ENCODE data around the gene ITSN2.

Gene ITSN2

DNA sequence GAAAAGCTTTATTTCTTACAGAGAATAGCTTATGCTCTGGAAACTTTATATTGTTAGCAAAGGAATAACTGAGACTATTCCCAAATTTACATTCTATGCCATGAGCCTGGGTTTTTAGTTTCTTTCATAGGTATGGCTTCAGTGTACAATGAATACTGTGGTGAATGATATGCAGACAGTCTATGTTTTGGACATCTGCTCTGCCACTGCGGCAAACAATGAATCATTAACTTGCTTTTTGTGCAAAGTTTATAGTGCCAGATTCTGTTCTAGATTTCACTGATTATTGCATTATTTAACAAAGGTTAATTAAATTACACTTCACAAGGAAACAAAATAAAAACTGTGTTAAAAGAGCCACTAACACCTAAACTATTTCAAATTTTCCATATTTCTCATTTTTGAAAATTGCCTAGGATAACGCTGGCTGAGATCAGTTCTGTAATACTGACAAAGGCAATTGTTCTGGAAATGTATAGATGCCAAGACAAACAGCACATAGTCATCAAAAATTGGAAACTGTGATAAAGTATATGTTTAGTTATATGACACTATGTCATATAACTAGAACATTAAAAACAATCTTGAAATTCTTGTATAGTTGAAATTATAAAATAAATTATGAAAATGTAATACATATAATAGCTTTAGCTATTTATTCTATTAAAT, 74.7 kb downstream of the ITSN2 start:
- TF ChIP-seq TAF1 (IDR thresholded peaks at IDR 0.05; ENCODE audit: low read depth, low read length), result no peak
- no peak for TF ChIP-seq PAX5 (IDR thresholded peaks at IDR 0.05; ENCODE audit: insufficient read depth, low read length, severe bottlenecking)
- no peak for TF ChIP-seq POLR2A (IDR thresholded peaks at IDR 0.05; ENCODE audit: low read depth, low read length)
- TF ChIP-seq SPI1 (IDR thresholded peaks at IDR 0.05; ENCODE audit: low read depth, low read length), result no peak
- no peak for TF ChIP-seq POLR2AphosphoS5 (IDR thresholded peaks at IDR 0.05; ENCODE audit: low read depth, low read length)
- TF ChIP-seq POU2F2 (IDR thresholded peaks at IDR 0.05; ENCODE audit: low read depth, low read length), result no peak
- FAIRE-seq (no peak), DNase-seq (ENCODE audit: insufficient read length, low spot score) (no peak)

DNA sequence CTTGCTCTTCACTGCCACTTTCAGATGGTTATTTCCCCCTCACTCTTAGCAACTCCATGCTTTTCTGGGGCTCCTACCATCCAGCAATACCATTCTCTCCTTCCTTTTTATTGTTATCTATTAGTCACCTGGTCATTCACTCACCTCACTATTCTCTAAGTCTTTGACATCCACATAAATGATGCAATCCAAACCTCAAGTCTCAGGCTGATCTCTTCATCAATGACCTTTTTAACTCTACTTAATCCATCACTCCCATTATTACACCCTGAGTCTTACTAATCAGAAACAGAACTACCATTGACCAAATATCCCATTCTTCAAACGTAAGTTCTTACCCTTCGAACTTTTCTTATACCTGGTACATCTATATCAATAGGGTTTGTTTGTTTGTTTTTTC, 79.7 kb downstream of the ITSN2 start:
- FAIRE-seq (no peak), DNase-seq (ENCODE audit: insufficient read length, low spot score) (no peak)
- TF ChIP-seq SPI1 (IDR thresholded peaks at IDR 0.05; ENCODE audit: low read depth, low read length) (no peak), PAX5 (IDR thresholded peaks at IDR 0.05; ENCODE audit: insufficient read depth, low read length, severe bottlenecking) (no peak), POLR2AphosphoS5 (IDR thresholded peaks at IDR 0.05; ENCODE audit: low read depth, low read length) (no peak), POU2F2 (IDR thresholded peaks at IDR 0.05; ENCODE audit: low read depth, low read length) (no peak), POLR2A (IDR thresholded peaks at IDR 0.05; ENCODE audit: low read depth, low read length) (no peak), TAF1 (IDR thresholded peaks at IDR 0.05; ENCODE audit: low read depth, low read length) (no peak)

DNA sequence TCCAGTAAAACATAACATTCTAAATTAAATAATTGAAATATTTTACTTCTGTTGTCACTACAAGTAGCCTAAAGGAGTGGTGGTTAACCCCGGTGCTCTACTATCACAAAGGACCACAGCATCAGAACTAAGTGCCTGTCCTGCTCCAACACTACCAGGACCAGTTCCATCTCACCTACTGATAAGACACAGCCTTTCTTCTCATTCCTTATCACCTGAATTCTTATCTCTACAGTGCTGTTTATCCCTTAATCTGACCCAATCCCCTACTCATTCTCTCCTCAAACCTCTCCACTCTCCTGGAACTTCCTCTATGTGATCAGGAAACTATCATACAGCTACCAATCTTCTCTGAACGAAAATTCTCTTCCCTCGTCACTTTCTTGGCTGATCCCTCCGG, 80.2 kb downstream of the ITSN2 start:
- TF ChIP-seq TAF1 (IDR thresholded peaks at IDR 0.05; ENCODE audit: low read depth, low read length), result no peak
- FAIRE-seq (no peak), DNase-seq (ENCODE audit: insufficient read length, low spot score) (no peak)

DNA sequence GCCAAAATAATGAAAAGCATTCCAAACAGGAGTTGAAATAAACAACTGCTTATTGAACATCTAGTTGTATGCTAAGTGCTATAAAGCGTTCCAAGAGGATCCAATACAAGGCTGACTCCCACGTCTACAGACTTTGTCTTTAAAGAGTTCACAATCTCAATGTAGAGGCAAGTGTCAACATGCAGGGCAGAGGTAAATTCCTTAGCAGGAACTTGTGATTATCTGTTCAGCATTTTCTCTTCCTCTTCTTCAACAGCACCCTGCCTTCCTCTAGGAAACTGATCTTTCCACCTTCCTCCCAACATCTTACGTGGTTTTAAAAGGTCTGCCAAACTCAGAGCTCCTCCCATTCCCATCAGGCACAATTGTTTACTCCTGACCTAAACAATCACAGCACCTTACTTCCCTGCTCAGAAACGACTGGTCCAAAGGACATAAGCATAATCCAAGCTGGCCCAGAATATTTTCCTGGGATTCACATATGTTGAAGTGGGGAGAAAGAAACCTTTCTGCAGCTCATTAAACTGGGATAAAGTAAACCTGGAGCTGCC, 83.9 kb downstream of the ITSN2 start:
- FAIRE-seq (peak; percentile 56), DNase-seq (ENCODE audit: insufficient read length, low spot score) (no peak)
- no peak for TF ChIP-seq POLR2A (IDR thresholded peaks at IDR 0.05; ENCODE audit: low read depth, low read length)
- no peak for TF ChIP-seq SPI1 (IDR thresholded peaks at IDR 0.05; ENCODE audit: low read depth, low read length)
- TF ChIP-seq POU2F2 (IDR thresholded peaks at IDR 0.05; ENCODE audit: low read depth, low read length), result no peak
- TF ChIP-seq POLR2AphosphoS5 (IDR thresholded peaks at IDR 0.05; ENCODE audit: low read depth, low read length), result no peak
- no peak for TF ChIP-seq TAF1 (IDR thresholded peaks at IDR 0.05; ENCODE audit: low read depth, low read length)
- no peak for TF ChIP-seq PAX5 (IDR thresholded peaks at IDR 0.05; ENCODE audit: insufficient read depth, low read length, severe bottlenecking)

DNA sequence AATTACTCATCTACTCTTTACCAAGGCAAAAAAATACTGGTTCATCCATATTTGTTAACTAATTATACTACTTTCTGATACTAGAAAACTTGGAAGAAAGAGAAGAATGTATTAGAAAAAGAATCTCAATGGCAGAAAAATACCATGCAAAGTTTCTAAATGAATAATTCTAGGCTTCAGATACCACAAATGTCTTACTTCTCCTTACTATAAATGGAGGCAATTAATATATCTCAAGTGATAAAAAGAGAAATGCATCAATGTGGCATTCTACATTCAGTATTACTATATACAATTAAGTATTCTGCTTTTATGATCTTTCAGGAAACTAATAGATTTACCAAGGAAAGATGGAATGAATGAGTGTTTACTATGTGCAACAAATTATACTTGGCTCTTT, 85.5 kb downstream of the ITSN2 start:
- no peak for DNase-seq (ENCODE audit: insufficient read length, low spot score)
- TF ChIP-seq POLR2A (IDR thresholded peaks at IDR 0.05; ENCODE audit: low read depth, low read length) (no peak), PAX5 (IDR thresholded peaks at IDR 0.05; ENCODE audit: insufficient read depth, low read length, severe bottlenecking) (no peak), POLR2AphosphoS5 (IDR thresholded peaks at IDR 0.05; ENCODE audit: low read depth, low read length) (no peak), POU2F2 (IDR thresholded peaks at IDR 0.05; ENCODE audit: low read depth, low read length) (no peak), TAF1 (IDR thresholded peaks at IDR 0.05; ENCODE audit: low read depth, low read length) (no peak), SPI1 (IDR thresholded peaks at IDR 0.05; ENCODE audit: low read depth, low read length) (no peak)
- no peak for FAIRE-seq

DNA sequence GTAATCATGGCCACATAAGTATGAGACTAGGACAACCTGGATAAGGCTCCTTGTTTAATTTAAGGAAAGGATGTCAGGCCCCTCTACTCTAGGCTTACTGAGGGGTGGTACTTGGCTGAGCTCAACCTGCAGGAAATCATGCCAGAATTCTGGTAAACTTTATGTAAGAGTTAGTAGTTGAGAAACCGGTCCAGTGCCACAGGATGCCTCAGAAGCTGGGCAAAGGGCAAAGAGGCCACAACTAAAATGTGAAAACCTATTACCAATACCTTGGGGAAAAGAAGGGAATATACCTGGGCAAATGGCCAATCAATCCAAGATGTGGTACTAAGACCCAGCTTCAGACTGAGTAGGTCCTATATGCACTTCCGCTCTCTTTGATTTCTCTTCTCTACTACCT, 86.7 kb downstream of the ITSN2 start:
- TF ChIP-seq TAF1 (IDR thresholded peaks at IDR 0.05; ENCODE audit: low read depth, low read length) (no peak), PAX5 (IDR thresholded peaks at IDR 0.05; ENCODE audit: insufficient read depth, low read length, severe bottlenecking) (no peak), SPI1 (IDR thresholded peaks at IDR 0.05; ENCODE audit: low read depth, low read length) (no peak), POLR2AphosphoS5 (IDR thresholded peaks at IDR 0.05; ENCODE audit: low read depth, low read length) (no peak), POU2F2 (IDR thresholded peaks at IDR 0.05; ENCODE audit: low read depth, low read length) (no peak), POLR2A (IDR thresholded peaks at IDR 0.05; ENCODE audit: low read depth, low read length) (no peak)
- DNase-seq (ENCODE audit: insufficient read length, low spot score), result no peak
- FAIRE-seq, result no peak

DNA sequence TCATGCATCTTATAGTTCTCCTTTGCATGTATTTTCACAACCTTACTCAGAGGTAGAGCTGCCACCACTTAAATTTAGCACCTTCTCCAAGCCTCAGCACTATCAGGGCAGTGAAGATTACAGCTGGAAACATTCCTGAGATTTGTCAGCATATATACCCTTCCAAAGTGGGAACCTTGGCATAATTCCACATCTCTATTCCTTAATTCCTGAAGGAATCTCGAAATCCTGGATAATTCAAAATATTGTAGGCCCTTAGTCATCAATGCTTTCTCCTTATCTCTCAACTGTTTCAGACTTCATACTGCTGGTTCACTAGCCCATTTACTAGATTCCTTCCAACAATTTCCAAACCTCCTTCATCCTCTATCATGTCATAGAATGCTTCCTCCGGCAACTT, 87.4 kb downstream of the ITSN2 start:
- no peak for FAIRE-seq
- no peak for DNase-seq (ENCODE audit: insufficient read length, low spot score)
- TF ChIP-seq SPI1 (IDR thresholded peaks at IDR 0.05; ENCODE audit: low read depth, low read length) (no peak), PAX5 (IDR thresholded peaks at IDR 0.05; ENCODE audit: insufficient read depth, low read length, severe bottlenecking) (no peak), POU2F2 (IDR thresholded peaks at IDR 0.05; ENCODE audit: low read depth, low read length) (no peak), TAF1 (IDR thresholded peaks at IDR 0.05; ENCODE audit: low read depth, low read length) (no peak), POLR2A (IDR thresholded peaks at IDR 0.05; ENCODE audit: low read depth, low read length) (no peak), POLR2AphosphoS5 (IDR thresholded peaks at IDR 0.05; ENCODE audit: low read depth, low read length) (no peak)

DNA sequence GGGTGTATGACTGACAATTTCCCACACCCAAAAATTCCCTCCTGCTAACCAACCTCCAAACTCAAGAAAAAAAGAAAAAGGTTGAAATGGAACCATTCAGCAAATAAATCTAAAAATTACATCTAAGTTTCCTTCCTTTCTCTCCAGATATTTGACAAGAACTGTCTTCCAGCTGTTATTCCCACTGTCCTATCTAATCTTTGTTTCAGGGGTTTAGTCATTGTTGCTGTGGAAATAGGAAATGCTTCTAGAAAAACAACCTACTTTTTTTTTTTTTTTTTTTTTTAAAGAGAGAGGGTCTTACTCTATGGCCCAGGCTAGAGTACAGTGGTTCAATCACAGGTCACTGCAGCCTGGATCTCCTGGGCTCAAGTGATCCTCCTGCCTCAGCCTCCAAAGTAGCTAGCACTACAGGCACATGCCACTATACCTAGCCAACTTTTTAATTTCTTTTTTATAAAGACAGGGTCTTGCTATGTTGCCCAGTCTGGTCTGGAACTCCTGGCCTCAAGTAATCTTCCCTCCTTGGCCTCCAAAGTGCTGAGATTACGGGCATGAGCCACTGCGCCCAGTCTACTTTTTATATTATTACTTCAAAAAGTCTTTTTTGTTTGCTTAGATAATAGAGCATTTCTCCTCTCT, 88.1 kb downstream of the ITSN2 start:
- no peak for TF ChIP-seq TAF1 (IDR thresholded peaks at IDR 0.05; ENCODE audit: low read depth, low read length)
- no peak for TF ChIP-seq POLR2AphosphoS5 (IDR thresholded peaks at IDR 0.05; ENCODE audit: low read depth, low read length)
- no peak for TF ChIP-seq POU2F2 (IDR thresholded peaks at IDR 0.05; ENCODE audit: low read depth, low read length)
- no peak for TF ChIP-seq POLR2A (IDR thresholded peaks at IDR 0.05; ENCODE audit: low read depth, low read length)
- TF ChIP-seq SPI1 (IDR thresholded peaks at IDR 0.05; ENCODE audit: low read depth, low read length), result no peak
- TF ChIP-seq PAX5 (IDR thresholded peaks at IDR 0.05; ENCODE audit: insufficient read depth, low read length, severe bottlenecking), result no peak
- no peak for FAIRE-seq
- DNase-seq (ENCODE audit: insufficient read length, low spot score), result no peak

DNA sequence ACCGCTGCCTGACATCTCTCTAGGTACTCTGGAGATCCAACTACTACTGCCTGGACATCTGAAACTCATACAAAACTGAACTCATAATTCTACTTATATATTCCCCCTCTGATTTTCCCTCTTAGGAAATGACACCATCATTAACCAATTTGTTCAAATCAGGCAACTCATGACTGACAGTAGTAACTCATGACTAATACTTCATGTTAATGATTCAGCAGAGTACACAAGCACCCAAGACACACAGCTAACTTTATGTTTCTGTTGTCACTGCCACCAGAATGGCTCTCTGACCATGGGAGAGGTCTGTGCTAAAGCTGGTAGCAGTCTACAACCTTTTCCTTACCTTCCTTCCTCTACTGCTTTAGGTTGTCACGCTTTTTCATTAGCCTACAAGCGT, 91.1 kb downstream of the ITSN2 start:
- TF ChIP-seq POLR2AphosphoS5 (IDR thresholded peaks at IDR 0.05; ENCODE audit: low read depth, low read length), result no peak
- no peak for TF ChIP-seq POLR2A (IDR thresholded peaks at IDR 0.05; ENCODE audit: low read depth, low read length)
- no peak for TF ChIP-seq SPI1 (IDR thresholded peaks at IDR 0.05; ENCODE audit: low read depth, low read length)
- no peak for TF ChIP-seq TAF1 (IDR thresholded peaks at IDR 0.05; ENCODE audit: low read depth, low read length)
- TF ChIP-seq POU2F2 (IDR thresholded peaks at IDR 0.05; ENCODE audit: low read depth, low read length), result no peak
- no peak for TF ChIP-seq PAX5 (IDR thresholded peaks at IDR 0.05; ENCODE audit: insufficient read depth, low read length, severe bottlenecking)
- FAIRE-seq, result peak; percentile 82
- DNase-seq (ENCODE audit: insufficient read length, low spot score), result no peak
